ENCODE data around the gene WNT9A. TPM values are rescaled to one million over a fixed set of nuclear protein-coding genes. Genes with fewer than 3 reads are reported as not detected.
A peak's percentile ranks its signal among the peaks of the same experiment; 100 is the strongest.

Gene WNT9A
- total RNA-seq, 2 experiments from 2014 or later, result not detected

GRCh38 chr1:227937031-227937837 is 10.5 kb downstream of the WNT9A start:
- no peaks in the 10 kb centered on the region for H3K9me3 Mint-ChIP-seq (ENCODE audit: insufficient read depth)
- H3K36me3 Mint-ChIP-seq (ENCODE audit: low read depth), result no peaks in the 10 kb centered on the region
- CTCF ChIA-PET, result no interaction called here
- H3K27me3 Mint-ChIP-seq (ENCODE audit: low read depth), result no peaks in the 10 kb centered on the region
- H3K4me3 Mint-ChIP-seq, result no peak overlapping the region
- ATAC-seq, result no peak
- POLR2A ChIA-PET, result no interaction called here
- DNase-seq, result no peak
- H3K4me1 Mint-ChIP-seq (ENCODE audit: low read depth), result peaks cover 2% of the 10 kb centered on the region
- H3K27ac Mint-ChIP-seq, result no peak overlapping the region

GRCh38 chr1:227935826-227936225 is 11.9 kb downstream of the WNT9A start:
- H3K4me1 Mint-ChIP-seq (ENCODE audit: low read depth), result peaks cover 5% of the 10 kb centered on the region
- no peaks in the 10 kb centered on the region for H3K36me3 Mint-ChIP-seq (ENCODE audit: low read depth)
- no peak overlapping the region for H3K4me3 Mint-ChIP-seq
- ChIA-PET CTCF (no interaction called here), POLR2A (no interaction called here)
- DNase-seq, result no peak
- H3K27me3 Mint-ChIP-seq (ENCODE audit: low read depth), result no peaks in the 10 kb centered on the region
- no peaks in the 10 kb centered on the region for H3K9me3 Mint-ChIP-seq (ENCODE audit: insufficient read depth)
- H3K27ac Mint-ChIP-seq, result no peak overlapping the region
- no peak for ATAC-seq

- ChIA-PET CTCF (interaction anchor here (1.0 kb wide), 1 partner anchor 51 kb away, joined by 3 read pairs; no protein-coding TSS in a partner anchor), POLR2A (no interaction called here)
Measured at GRCh38 chr1:227934476-227935313, 13.0 kb downstream of the WNT9A start.

GRCh38 chr1:227929751-227930472 is 17.8 kb downstream of the WNT9A start:
- H3K4me1 Mint-ChIP-seq (ENCODE audit: low read depth), result peaks cover 5% of the 10 kb centered on the region
- H3K27ac Mint-ChIP-seq, result no peak overlapping the region
- no peak for DNase-seq
- no peaks in the 10 kb centered on the region for H3K36me3 Mint-ChIP-seq (ENCODE audit: low read depth)
- no peaks in the 10 kb centered on the region for H3K9me3 Mint-ChIP-seq (ENCODE audit: insufficient read depth)
- CTCF ChIA-PET, result no interaction called here
- H3K4me3 Mint-ChIP-seq, result no peak overlapping the region
- POLR2A ChIA-PET, result no interaction called here
- H3K27me3 Mint-ChIP-seq (ENCODE audit: low read depth), result no peaks in the 10 kb centered on the region
- ATAC-seq, result no peak

More at GRCh38 chr1:227934476-227935313, 13.0 kb downstream of the WNT9A start:
- no peak overlapping the region for H3K27ac Mint-ChIP-seq
- ATAC-seq (peak; percentile 77), DNase-seq (peak; percentile 37)
- H3K27me3 Mint-ChIP-seq (ENCODE audit: low read depth), result no peaks in the 10 kb centered on the region
- no peak overlapping the region for H3K4me3 Mint-ChIP-seq
- no peaks in the 10 kb centered on the region for H3K9me3 Mint-ChIP-seq (ENCODE audit: insufficient read depth)
- peaks cover 5% of the 10 kb centered on the region for H3K4me1 Mint-ChIP-seq (ENCODE audit: low read depth)
- no peaks in the 10 kb centered on the region for H3K36me3 Mint-ChIP-seq (ENCODE audit: low read depth)

GRCh38 chr1:227928811-227929375 is 18.8 kb downstream of the WNT9A start:
- ATAC-seq (no peak), DNase-seq (no peak)
- ChIA-PET POLR2A (no interaction called here), CTCF (no interaction called here)
- Mint-ChIP-seq H3K27me3 (ENCODE audit: low read depth) (no peaks in the 10 kb centered on the region), H3K36me3 (ENCODE audit: low read depth) (no peaks in the 10 kb centered on the region), H3K4me3 (no peak overlapping the region), H3K4me1 (ENCODE audit: low read depth) (peaks cover 5% of the 10 kb centered on the region), H3K27ac (no peak overlapping the region), H3K9me3 (ENCODE audit: insufficient read depth) (no peaks in the 10 kb centered on the region)

- no peaks in the 10 kb centered on the region for H3K27me3 Mint-ChIP-seq (ENCODE audit: low read depth)
- no peak overlapping the region for H3K27ac Mint-ChIP-seq
- H3K36me3 Mint-ChIP-seq (ENCODE audit: low read depth), result no peaks in the 10 kb centered on the region
- peaks cover 5% of the 10 kb centered on the region for H3K4me1 Mint-ChIP-seq (ENCODE audit: low read depth)
- DNase-seq (no peak), ATAC-seq (no peak)
- H3K4me3 Mint-ChIP-seq, result no peak overlapping the region
- CTCF ChIA-PET, result no interaction called here
- no peaks in the 10 kb centered on the region for H3K9me3 Mint-ChIP-seq (ENCODE audit: insufficient read depth)
- POLR2A ChIA-PET, result no interaction called here
Measured at GRCh38 chr1:227927971-227928741, 19.6 kb downstream of the WNT9A start.

GRCh38 chr1:227926896-227927885 is 20.5 kb downstream of the WNT9A start:
- DNase-seq (no peak), ATAC-seq (no peak)
- H3K27me3 Mint-ChIP-seq (ENCODE audit: low read depth), result no peaks in the 10 kb centered on the region
- H3K9me3 Mint-ChIP-seq (ENCODE audit: insufficient read depth), result no peaks in the 10 kb centered on the region
- no peak overlapping the region for H3K27ac Mint-ChIP-seq
- no peak overlapping the region for H3K4me3 Mint-ChIP-seq
- POLR2A ChIA-PET, result no interaction called here
- CTCF ChIA-PET, result no interaction called here
- H3K36me3 Mint-ChIP-seq (ENCODE audit: low read depth), result no peaks in the 10 kb centered on the region
- peaks cover 2% of the 10 kb centered on the region for H3K4me1 Mint-ChIP-seq (ENCODE audit: low read depth)

GRCh38 chr1:227926216-227926791 is 21.4 kb downstream of the WNT9A start:
- CTCF ChIA-PET, result no interaction called here
- Mint-ChIP-seq H3K36me3 (ENCODE audit: low read depth) (no peaks in the 10 kb centered on the region), H3K4me1 (ENCODE audit: low read depth) (no peaks in the 10 kb centered on the region), H3K9me3 (ENCODE audit: insufficient read depth) (no peaks in the 10 kb centered on the region), H3K4me3 (no peak overlapping the region), H3K27me3 (ENCODE audit: low read depth) (no peaks in the 10 kb centered on the region), H3K27ac (no peak overlapping the region)
- DNase-seq (no peak), ATAC-seq (no peak)
- POLR2A ChIA-PET, result no interaction called here

GRCh38 chr1:227925582-227926198 is 22.0 kb downstream of the WNT9A start:
- Mint-ChIP-seq H3K27me3 (ENCODE audit: low read depth) (no peaks in the 10 kb centered on the region), H3K4me3 (no peak overlapping the region), H3K36me3 (ENCODE audit: low read depth) (no peaks in the 10 kb centered on the region), H3K27ac (no peak overlapping the region), H3K9me3 (ENCODE audit: insufficient read depth) (no peaks in the 10 kb centered on the region), H3K4me1 (ENCODE audit: low read depth) (no peaks in the 10 kb centered on the region)
- ChIA-PET CTCF (no interaction called here), POLR2A (no interaction called here)
- no peak for ATAC-seq
- DNase-seq, result no peak
